Measurements from ENCODE around the gene CSNK2A3. TPM values are rescaled to one million over a fixed set of nuclear protein-coding genes. Genes with fewer than 3 reads are reported as not detected.
"Not testable (repeated sequence)": the region's sequence is repeated elsewhere in the genome, so short reads cannot be mapped to it uniquely, and the experiment has no call there.

CSNK2A3 gene
- total RNA-seq: 0.83 and 2.4 TPM in 2 replicates
- polyA plus RNA-seq: 0.45 and 0.58 TPM in 2 replicates

DNA sequence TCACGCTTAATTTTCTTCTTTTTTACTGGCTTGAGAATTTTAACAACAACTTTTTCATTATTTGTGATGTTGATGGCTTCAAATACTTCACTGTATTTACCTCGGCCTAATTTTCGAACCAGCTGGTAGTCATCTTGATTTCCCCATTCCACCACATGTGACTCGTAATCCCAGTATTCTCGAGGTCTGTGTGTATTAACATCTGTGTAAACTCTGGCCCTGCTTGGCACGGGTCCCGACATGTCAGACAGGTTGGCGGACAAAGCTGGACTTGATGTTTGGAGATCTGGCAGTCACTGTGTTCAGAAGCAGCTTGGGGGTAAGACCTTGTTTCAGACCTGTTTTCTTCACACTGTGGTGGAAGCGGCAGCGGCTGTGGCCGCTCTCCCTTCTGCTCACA lies at the start of gene CSNK2A3:
CSNK2A3 (minus strand) TSS at position 373 of the 400 bp plus-strand sequence; CDS start at position 242, 131 bp downstream.
- not testable (repeated sequence) for H4K20me1 ChIP-seq (ENCODE audit: insufficient read depth, poor library complexity, severe bottlenecking); H3K9me2 ChIP-seq (replicated peaks; ENCODE audit: insufficient read depth); H3K36me3 ChIP-seq (replicated peaks; ENCODE audit: insufficient read depth, low read depth); DNase-seq (ENCODE audit: low spot score); H3K27me3 ChIP-seq; H3K79me2 ChIP-seq; H3K4me3 ChIP-seq; H3K4me2 ChIP-seq; H3K9me3 ChIP-seq (ENCODE audit: low read depth); H2AFZ ChIP-seq; H3K27ac ChIP-seq
- peaks cover 24% of the 10 kb centered on the region for H3K4me1 ChIP-seq (ENCODE audit: insufficient read depth)
- 80% methylated on average over 11 of the region's 11 CpGs for WGBS (ENCODE audit: low lambda C conversion rate, missing lambda C conversion rate)

DNA sequence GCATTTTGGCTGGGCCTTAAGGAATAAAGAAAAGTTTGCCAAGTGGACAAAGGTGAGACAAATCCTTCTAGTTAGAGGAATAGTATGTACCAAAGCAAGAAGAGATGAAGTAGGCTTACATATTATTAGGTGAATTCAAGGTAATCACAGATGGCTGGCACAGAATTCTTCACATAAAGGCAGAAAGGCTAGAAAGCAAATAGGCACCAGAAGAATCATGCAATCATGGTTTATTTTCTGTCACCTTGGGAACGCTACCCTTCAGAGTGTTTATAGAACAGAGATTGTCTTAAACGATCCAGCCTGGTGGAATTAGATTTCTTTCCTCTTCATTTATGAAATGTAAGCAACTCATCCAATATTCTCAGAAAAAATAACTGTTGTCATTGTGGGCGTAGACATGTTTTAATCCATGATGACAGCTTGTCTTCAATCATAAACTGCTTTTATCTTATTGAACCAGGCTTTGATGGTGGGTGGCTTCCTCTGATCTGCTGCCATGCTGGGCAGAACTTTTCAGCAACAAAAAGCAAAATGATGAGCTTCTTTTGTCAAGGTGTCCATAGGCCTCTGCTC lies 49.0 kb upstream of the CSNK2A3 start:
- H3K4me3 ChIP-seq: no peak overlapping the region
- WGBS (ENCODE audit: low lambda C conversion rate, missing lambda C conversion rate): 70% methylated on average over 3 of the region's 3 CpGs
- no peaks in the 10 kb centered on the region for H4K20me1 ChIP-seq (ENCODE audit: insufficient read depth, poor library complexity, severe bottlenecking)
- H3K4me1 ChIP-seq (ENCODE audit: insufficient read depth): peaks cover 4% of the 10 kb centered on the region
- H3K9me3 ChIP-seq (ENCODE audit: low read depth): no peaks in the 10 kb centered on the region
- H3K27ac ChIP-seq: no peak overlapping the region
- TF ChIP-seq EZH2phosphoT487 (IDR thresholded peaks at IDR 0.05; ENCODE audit: low read depth, severe bottlenecking, unreplicated experiment) (no peak), EZH2 (IDR thresholded peaks at IDR 0.05; ENCODE audit: borderline replicate concordance) (no peak)
- TF ChIP-seq, protein P1, sequence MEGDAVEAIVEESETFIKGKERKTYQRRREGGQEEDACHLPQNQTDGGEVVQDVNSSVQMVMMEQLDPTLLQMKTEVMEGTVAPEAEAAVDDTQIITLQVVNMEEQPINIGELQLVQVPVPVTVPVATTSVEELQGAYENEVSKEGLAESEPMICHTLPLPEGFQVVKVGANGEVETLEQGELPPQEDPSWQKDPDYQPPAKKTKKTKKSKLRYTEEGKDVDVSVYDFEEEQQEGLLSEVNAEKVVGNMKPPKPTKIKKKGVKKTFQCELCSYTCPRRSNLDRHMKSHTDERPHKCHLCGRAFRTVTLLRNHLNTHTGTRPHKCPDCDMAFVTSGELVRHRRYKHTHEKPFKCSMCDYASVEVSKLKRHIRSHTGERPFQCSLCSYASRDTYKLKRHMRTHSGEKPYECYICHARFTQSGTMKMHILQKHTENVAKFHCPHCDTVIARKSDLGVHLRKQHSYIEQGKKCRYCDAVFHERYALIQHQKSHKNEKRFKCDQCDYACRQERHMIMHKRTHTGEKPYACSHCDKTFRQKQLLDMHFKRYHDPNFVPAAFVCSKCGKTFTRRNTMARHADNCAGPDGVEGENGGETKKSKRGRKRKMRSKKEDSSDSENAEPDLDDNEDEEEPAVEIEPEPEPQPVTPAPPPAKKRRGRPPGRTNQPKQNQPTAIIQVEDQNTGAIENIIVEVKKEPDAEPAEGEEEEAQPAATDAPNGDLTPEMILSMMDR (IDR thresholded peaks at IDR 0.05; ENCODE audit: poor library complexity): no peak
- H3K36me3 ChIP-seq (replicated peaks; ENCODE audit: insufficient read depth, low read depth): no peaks in the 10 kb centered on the region
- no peaks in the 10 kb centered on the region for H3K27me3 ChIP-seq
- H3K9me2 ChIP-seq (replicated peaks; ENCODE audit: insufficient read depth): no peaks in the 10 kb centered on the region
- no peak overlapping the region for H3K4me2 ChIP-seq
- H2AFZ ChIP-seq: no peak overlapping the region
- H3K79me2 ChIP-seq: no peaks in the 10 kb centered on the region
- DNase-seq (ENCODE audit: low spot score): no peak

DNA sequence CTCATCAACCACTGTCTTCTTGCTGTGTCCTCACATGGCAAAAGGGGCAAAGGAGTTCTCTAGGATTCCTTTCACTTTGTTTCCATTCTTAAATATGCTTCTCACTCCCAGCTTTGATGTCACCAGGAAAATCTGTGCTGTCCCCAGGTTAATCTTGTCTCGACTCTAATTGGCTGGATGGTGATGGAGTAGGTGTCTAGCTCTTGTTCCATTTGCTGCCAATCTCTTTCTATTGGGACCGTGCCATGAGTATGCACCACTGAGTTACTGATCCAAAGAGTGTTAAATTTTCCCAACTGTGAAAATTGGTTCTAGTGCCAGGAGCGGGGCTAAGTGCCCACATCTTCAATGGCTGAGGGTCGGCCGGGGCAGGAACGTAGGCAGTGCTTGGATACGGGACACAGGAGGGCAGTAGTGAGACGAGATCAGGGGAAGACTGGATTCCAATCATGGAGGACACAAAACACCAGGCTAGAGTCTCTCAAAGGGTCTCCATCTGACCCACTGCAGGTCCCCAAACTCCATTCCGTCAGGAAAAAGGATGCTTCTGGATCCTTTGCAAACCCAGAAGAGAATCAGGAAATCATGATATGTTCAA lies 47.7 kb upstream of the CSNK2A3 start:
- DNase-seq (ENCODE audit: low spot score): no peak
- Histone ChIP-seq H3K4me3 (no peak overlapping the region), H3K4me2 (no peak overlapping the region), H3K9me3 (ENCODE audit: low read depth) (no peaks in the 10 kb centered on the region), H3K4me1 (ENCODE audit: insufficient read depth) (peaks cover 4% of the 10 kb centered on the region), H3K27me3 (no peaks in the 10 kb centered on the region), H4K20me1 (ENCODE audit: insufficient read depth, poor library complexity, severe bottlenecking) (no peaks in the 10 kb centered on the region), H3K9me2 (replicated peaks; ENCODE audit: insufficient read depth) (no peaks in the 10 kb centered on the region), H3K79me2 (no peaks in the 10 kb centered on the region), H2AFZ (no peak overlapping the region), H3K36me3 (replicated peaks; ENCODE audit: insufficient read depth, low read depth) (no peaks in the 10 kb centered on the region), H3K27ac (no peak overlapping the region)
- TF ChIP-seq EZH2phosphoT487 (IDR thresholded peaks at IDR 0.05; ENCODE audit: low read depth, severe bottlenecking, unreplicated experiment) (no peak), EZH2 (IDR thresholded peaks at IDR 0.05; ENCODE audit: borderline replicate concordance) (no peak)
- TF ChIP-seq, protein P1 (IDR thresholded peaks at IDR 0.05; ENCODE audit: poor library complexity): no peak
- 86% methylated on average over 9 of the region's 9 CpGs for WGBS (ENCODE audit: low lambda C conversion rate, missing lambda C conversion rate)

DNA sequence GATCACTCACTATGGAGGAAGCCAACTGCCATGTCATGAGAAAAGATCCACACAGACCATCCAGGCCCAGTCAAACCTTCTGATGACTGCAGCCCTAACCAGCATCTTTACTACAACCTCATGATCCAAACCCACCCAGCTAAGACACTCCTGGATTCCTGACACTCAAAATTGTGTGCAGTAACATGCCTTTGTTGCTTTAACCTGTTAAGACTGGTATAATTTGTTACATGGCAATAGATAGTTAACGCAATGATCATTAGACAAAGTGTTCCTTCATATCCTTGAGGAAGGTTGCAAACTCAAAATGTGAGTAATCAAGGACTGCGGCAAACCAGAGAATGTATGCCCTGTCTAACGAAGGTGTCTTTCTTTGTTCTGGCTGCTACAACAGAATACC lies 47.1 kb upstream of the CSNK2A3 start:
- H3K36me3 ChIP-seq (replicated peaks; ENCODE audit: insufficient read depth, low read depth): no peaks in the 10 kb centered on the region
- H3K4me1 ChIP-seq (ENCODE audit: insufficient read depth): peaks cover 4% of the 10 kb centered on the region
- H3K9me3 ChIP-seq (ENCODE audit: low read depth): no peaks in the 10 kb centered on the region
- no peaks in the 10 kb centered on the region for H3K27me3 ChIP-seq
- no peak overlapping the region for H2AFZ ChIP-seq
- no peaks in the 10 kb centered on the region for H3K79me2 ChIP-seq
- no peak overlapping the region for H3K27ac ChIP-seq
- H3K4me3 ChIP-seq: no peak overlapping the region
- TF ChIP-seq EZH2 (IDR thresholded peaks at IDR 0.05; ENCODE audit: borderline replicate concordance): no peak
- TF ChIP-seq, protein P1 (IDR thresholded peaks at IDR 0.05; ENCODE audit: poor library complexity): no peak
- no peak for TF ChIP-seq EZH2phosphoT487 (IDR thresholded peaks at IDR 0.05; ENCODE audit: low read depth, severe bottlenecking, unreplicated experiment)
- 94% methylated on average over 3 of the region's 3 CpGs for WGBS (ENCODE audit: low lambda C conversion rate, missing lambda C conversion rate)
- H3K9me2 ChIP-seq (replicated peaks; ENCODE audit: insufficient read depth): no peaks in the 10 kb centered on the region
- H3K4me2 ChIP-seq: no peak overlapping the region
- no peaks in the 10 kb centered on the region for H4K20me1 ChIP-seq (ENCODE audit: insufficient read depth, poor library complexity, severe bottlenecking)
- no peak for DNase-seq (ENCODE audit: low spot score)
